ENCODE measurements around the gene C21orf91.
"Not testable (repeated sequence)": the region's sequence is repeated elsewhere in the genome, so short reads cannot be mapped to it uniquely, and the experiment has no call there.

C21orf91 gene

GRCh38 chr21:17779496-17779895 lies 39.7 kb downstream of the C21orf91 start:
- Histone ChIP-seq H3K4me3 (ENCODE audit: low read depth, low read length) (no peak overlapping the region), H2AFZ (ENCODE audit: low read length, unreplicated experiment) (no peak overlapping the region), H3K27me3 (ENCODE audit: insufficient read depth, low read length) (no peaks in the 10 kb centered on the region), H3K27ac (ENCODE audit: low read depth, low read length) (no peak overlapping the region), H3K79me2 (ENCODE audit: control insufficient read depth, insufficient read depth, low read length, unreplicated experiment) (no peaks in the 10 kb centered on the region), H3K4me1 (ENCODE audit: control insufficient read depth, insufficient read depth, low read length, unreplicated experiment) (no peaks in the 10 kb centered on the region), H3K36me3 (ENCODE audit: insufficient read depth, low read length) (no peaks in the 10 kb centered on the region)

GRCh38 chr21:17777072-17777765 lies 41.9 kb downstream of the C21orf91 start:
- Histone ChIP-seq H3K27ac (ENCODE audit: low read depth, low read length) (no peak overlapping the region), H3K27me3 (ENCODE audit: insufficient read depth, low read length) (no peaks in the 10 kb centered on the region), H3K79me2 (ENCODE audit: control insufficient read depth, insufficient read depth, low read length, unreplicated experiment) (no peaks in the 10 kb centered on the region), H2AFZ (ENCODE audit: low read length, unreplicated experiment) (no peak overlapping the region), H3K36me3 (ENCODE audit: insufficient read depth, low read length) (no peaks in the 10 kb centered on the region), H3K4me1 (ENCODE audit: control insufficient read depth, insufficient read depth, low read length, unreplicated experiment) (no peaks in the 10 kb centered on the region), H3K4me3 (ENCODE audit: low read depth, low read length) (no peak overlapping the region)

- H3K79me2 ChIP-seq (ENCODE audit: control insufficient read depth, insufficient read depth, low read length, unreplicated experiment): no peaks in the 10 kb centered on the region
- H3K4me3 ChIP-seq (ENCODE audit: low read depth, low read length): no peak overlapping the region
- no peaks in the 10 kb centered on the region for H3K36me3 ChIP-seq (ENCODE audit: insufficient read depth, low read length)
- H2AFZ ChIP-seq (ENCODE audit: low read length, unreplicated experiment): no peak overlapping the region
- no peak overlapping the region for H3K27ac ChIP-seq (ENCODE audit: low read depth, low read length)
- no peaks in the 10 kb centered on the region for H3K27me3 ChIP-seq (ENCODE audit: insufficient read depth, low read length)
- H3K4me1 ChIP-seq (ENCODE audit: control insufficient read depth, insufficient read depth, low read length, unreplicated experiment): no peaks in the 10 kb centered on the region
These were observed 43.6 kb downstream of the C21orf91 start for GRCh38 chr21:17775431-17776126.

GRCh38 chr21:17775021-17775420 lies 44.1 kb downstream of the C21orf91 start:
- not testable (repeated sequence) for H3K27me3 ChIP-seq (ENCODE audit: insufficient read depth, low read length); H3K79me2 ChIP-seq (ENCODE audit: control insufficient read depth, insufficient read depth, low read length, unreplicated experiment); H3K4me3 ChIP-seq (ENCODE audit: low read depth, low read length); H3K4me1 ChIP-seq (ENCODE audit: control insufficient read depth, insufficient read depth, low read length, unreplicated experiment); H3K27ac ChIP-seq (ENCODE audit: low read depth, low read length); H3K36me3 ChIP-seq (ENCODE audit: insufficient read depth, low read length); H2AFZ ChIP-seq (ENCODE audit: low read length, unreplicated experiment)

GRCh38 chr21:17769447-17769845 lies 49.7 kb downstream of the C21orf91 start:
- Histone ChIP-seq H2AFZ (ENCODE audit: low read length, unreplicated experiment) (no peak overlapping the region), H3K4me3 (ENCODE audit: low read depth, low read length) (no peak overlapping the region), H3K27me3 (ENCODE audit: insufficient read depth, low read length) (peaks cover 20% of the 10 kb centered on the region; the same call in 1 of the 2 replicates), H3K27ac (ENCODE audit: low read depth, low read length) (no peak overlapping the region), H3K79me2 (ENCODE audit: control insufficient read depth, insufficient read depth, low read length, unreplicated experiment) (no peaks in the 10 kb centered on the region), H3K36me3 (ENCODE audit: insufficient read depth, low read length) (no peaks in the 10 kb centered on the region), H3K4me1 (ENCODE audit: control insufficient read depth, insufficient read depth, low read length, unreplicated experiment) (no peaks in the 10 kb centered on the region)

- no peak overlapping the region for H3K4me3 ChIP-seq (ENCODE audit: low read depth, low read length)
- no peak overlapping the region for H2AFZ ChIP-seq (ENCODE audit: low read length, unreplicated experiment)
- no peaks in the 10 kb centered on the region for H3K36me3 ChIP-seq (ENCODE audit: insufficient read depth, low read length)
- peaks cover 22% of the 10 kb centered on the region; the same call in 1 of the 2 replicates for H3K27me3 ChIP-seq (ENCODE audit: insufficient read depth, low read length)
- H3K4me1 ChIP-seq (ENCODE audit: control insufficient read depth, insufficient read depth, low read length, unreplicated experiment): no peaks in the 10 kb centered on the region
- no peak overlapping the region for H3K27ac ChIP-seq (ENCODE audit: low read depth, low read length)
- no peaks in the 10 kb centered on the region for H3K79me2 ChIP-seq (ENCODE audit: control insufficient read depth, insufficient read depth, low read length, unreplicated experiment)
These were observed 50.2 kb downstream of the C21orf91 start for GRCh38 chr21:17768840-17769446.

- H3K27me3 ChIP-seq (ENCODE audit: insufficient read depth, low read length): peaks cover 51% of the 10 kb centered on the region; the same call in 1 of the 2 replicates
- no peaks in the 10 kb centered on the region for H3K4me1 ChIP-seq (ENCODE audit: control insufficient read depth, insufficient read depth, low read length, unreplicated experiment)
- H3K4me3 ChIP-seq (ENCODE audit: low read depth, low read length): no peak overlapping the region
- H3K36me3 ChIP-seq (ENCODE audit: insufficient read depth, low read length): no peaks in the 10 kb centered on the region
- no peak overlapping the region for H2AFZ ChIP-seq (ENCODE audit: low read length, unreplicated experiment)
- no peak overlapping the region for H3K27ac ChIP-seq (ENCODE audit: low read depth, low read length)
- H3K79me2 ChIP-seq (ENCODE audit: control insufficient read depth, insufficient read depth, low read length, unreplicated experiment): no peaks in the 10 kb centered on the region
These were observed 53.9 kb downstream of the C21orf91 start for GRCh38 chr21:17765207-17765606.

GRCh38 chr21:17763288-17764037 lies 55.7 kb downstream of the C21orf91 start:
- Histone ChIP-seq H3K79me2 (ENCODE audit: control insufficient read depth, insufficient read depth, low read length, unreplicated experiment) (no peaks in the 10 kb centered on the region), H2AFZ (ENCODE audit: low read length, unreplicated experiment) (no peak overlapping the region), H3K36me3 (ENCODE audit: insufficient read depth, low read length) (no peaks in the 10 kb centered on the region), H3K4me3 (ENCODE audit: low read depth, low read length) (no peak overlapping the region), H3K4me1 (ENCODE audit: control insufficient read depth, insufficient read depth, low read length, unreplicated experiment) (no peaks in the 10 kb centered on the region), H3K27ac (ENCODE audit: low read depth, low read length) (no peak overlapping the region), H3K27me3 (ENCODE audit: insufficient read depth, low read length) (peaks cover 53% of the 10 kb centered on the region; the same call in 1 of the 2 replicates)

- H3K27me3 ChIP-seq (ENCODE audit: insufficient read depth, low read length): peaks cover 37% of the 10 kb centered on the region; the same call in 1 of the 2 replicates
- no peaks in the 10 kb centered on the region for H3K79me2 ChIP-seq (ENCODE audit: control insufficient read depth, insufficient read depth, low read length, unreplicated experiment)
- H3K27ac ChIP-seq (ENCODE audit: low read depth, low read length): no peak overlapping the region
- H3K36me3 ChIP-seq (ENCODE audit: insufficient read depth, low read length): no peaks in the 10 kb centered on the region
- no peak overlapping the region for H2AFZ ChIP-seq (ENCODE audit: low read length, unreplicated experiment)
- no peaks in the 10 kb centered on the region for H3K4me1 ChIP-seq (ENCODE audit: control insufficient read depth, insufficient read depth, low read length, unreplicated experiment)
- H3K4me3 ChIP-seq (ENCODE audit: low read depth, low read length): no peak overlapping the region
These were observed 59.5 kb downstream of the C21orf91 start for GRCh38 chr21:17759511-17760178.

- no peak overlapping the region for H2AFZ ChIP-seq (ENCODE audit: low read length, unreplicated experiment)
- no peaks in the 10 kb centered on the region for H3K36me3 ChIP-seq (ENCODE audit: insufficient read depth, low read length)
- no peaks in the 10 kb centered on the region for H3K4me1 ChIP-seq (ENCODE audit: control insufficient read depth, insufficient read depth, low read length, unreplicated experiment)
- no peaks in the 10 kb centered on the region for H3K79me2 ChIP-seq (ENCODE audit: control insufficient read depth, insufficient read depth, low read length, unreplicated experiment)
- H3K27me3 ChIP-seq (ENCODE audit: insufficient read depth, low read length): peaks cover 33% of the 10 kb centered on the region; the same call in 1 of the 2 replicates
- H3K4me3 ChIP-seq (ENCODE audit: low read depth, low read length): no peak overlapping the region
- H3K27ac ChIP-seq (ENCODE audit: low read depth, low read length): no peak overlapping the region
These were observed 60.5 kb downstream of the C21orf91 start for GRCh38 chr21:17758683-17759082.
